Endothelial cell of umbilical vein (primary cell): ENCODE results near the gene GPR176. TPM values are rescaled to one million over a fixed set of nuclear protein-coding genes. Genes with fewer than 3 reads are reported as not detected.

Source experiments
- BruUV-seq: library from RNA; stranded (reverse); fragments of 400-500 nt; replicated peaks from 2 replicates; lab custom pipeline; 2021; lab: Mats Ljungman, UMichigan
- CTCF ChIA-PET: fragments of 300-600, 350-600 bp; sonication (Branson Sonifier 250); formaldehyde crosslinking; loops from one replicate; lab custom pipeline; 2021; ENCODE audit warnings: antibody characterized with exemption, inconsistent platforms; lab: Charles Lee
- POLR2A ChIA-PET: fragments of 300-600, 350-600 bp; sonication (Branson Sonifier 250); formaldehyde crosslinking; loops from one replicate; lab custom pipeline; 2021; ENCODE audit warnings: antibody characterized with exemption, inconsistent platforms; lab: Charles Lee
- DNase-seq: peaks from one replicate; pipeline ENCODE4 v3.0.0-alpha.2; 2011; ENCODE audit warnings: low read depth, low spot score
- FAIRE-seq: peaks from 2 replicates; lab custom pipeline; 2011; peaks lifted over from hg19 to GRCh38; lab: Jason Lieb, UNC
- H2AFZ ChIP-seq: 2 replicates; pipeline ENCODE4 v1.6.0; 2012; ENCODE audit warnings: low read depth, low read length, control low read depth, inconsistent platforms
- H3K27ac ChIP-seq: 2 replicates; pipeline ENCODE4 v1.5.1; 2011; ENCODE audit warnings: low read depth, mild to moderate bottlenecking, control low read depth, low read length, moderate library complexity; ENCODE audit not compliant: insufficient read depth
- H3K27me3 ChIP-seq, 2 experiments: 2 replicates each; pipeline versions ENCODE4 v1.6.0 to v1.6.1; 2011; ENCODE audit warnings: low read length in 2 of 2, mixed read lengths in 1 of 2; ENCODE audit not compliant: control insufficient read depth in 2 of 2, insufficient read depth in 2 of 2
- H3K36me3 ChIP-seq, 2 experiments: 2 replicates in 1 of 2; 3 replicates in 1 of 2; pipeline ENCODE4 v1.5.1; 2011; ENCODE audit warnings: low read length in 2 of 2, mild to moderate bottlenecking in 1 of 2, moderate library complexity in 1 of 2; ENCODE audit not compliant: control insufficient read depth in 2 of 2, insufficient read depth in 2 of 2; ENCODE audit errors: extremely low read depth in 1 of 2
- H3K4me1 ChIP-seq: 3 replicates; pipeline ENCODE4 v1.5.1; 2011; ENCODE audit warnings: mild to moderate bottlenecking, low read length; ENCODE audit not compliant: control insufficient read depth, insufficient read depth; ENCODE audit errors: extremely low read depth
- H3K4me2 ChIP-seq: 2 replicates; pipeline ENCODE4 v1.6.1; 2011; ENCODE audit warnings: low read length, control low read depth, mixed read lengths; ENCODE audit not compliant: insufficient read depth
- H3K4me3 ChIP-seq, 3 experiments: fragments of 200-600 bp in 1 of 3; sonication (generic), shearing (Covaris generic) in 1 of 3; replicated peaks in 1 of 3; 2 replicates each; pipeline ENCODE4 v1.5.1; 2011 to 2016; ENCODE audit warnings: control low read depth in 3 of 3, low read length in 3 of 3, mild to moderate bottlenecking in 2 of 3, inconsistent platforms in 1 of 3, low read depth in 1 of 3, moderate library complexity in 1 of 3; ENCODE audit not compliant: insufficient read depth in 1 of 3
- H3K79me2 ChIP-seq: 2 replicates; pipeline ENCODE4 v1.6.0; 2012; ENCODE audit warnings: low read length, inconsistent platforms; ENCODE audit not compliant: control insufficient read depth, insufficient read depth
- H3K9ac ChIP-seq: replicated peaks from 2 replicates; pipeline ENCODE3; 2011; ENCODE audit warnings: low read length, control low read depth; ENCODE audit not compliant: insufficient read depth; ENCODE audit errors: extremely low read depth
- H3K9me1 ChIP-seq: replicated peaks from 3 replicates; pipeline ENCODE4 v1.6.0; 2011; ENCODE audit warnings: mild to moderate bottlenecking, low read length; ENCODE audit not compliant: control insufficient read depth, insufficient read depth; ENCODE audit errors: extremely low read depth
- H3K9me3 ChIP-seq: replicated peaks from 2 replicates; pipeline ENCODE4 v1.5.1; 2012; ENCODE audit warnings: low read length, inconsistent platforms; ENCODE audit not compliant: control insufficient read depth, insufficient read depth
- H4K20me1 ChIP-seq: replicated peaks from 2 replicates; pipeline ENCODE3; 2011; ENCODE audit warnings: mild to moderate bottlenecking, low read length; ENCODE audit not compliant: control insufficient read depth, insufficient read depth; ENCODE audit errors: extremely low read depth
- CTCF ChIP-seq, 2 donors: IDR thresholded peaks; 1 replicate in 1 of 2; 2 replicates in 1 of 2; pipeline ENCODE4 v1.5.1; 2011; ENCODE audit warnings: low read length in 2 of 2, mild to moderate bottlenecking in 2 of 2, moderate library complexity in 2 of 2, control low read depth in 1 of 2, inconsistent platforms in 1 of 2, low read depth in 1 of 2; ENCODE audit not compliant: insufficient read depth in 1 of 2; ENCODE audit errors: extremely low read depth in 1 of 2
- EZH2 ChIP-seq: IDR thresholded peaks from 2 replicates; pipeline ENCODE4 v1.6.1; 2012; ENCODE audit warnings: borderline replicate concordance, low read depth, mild to moderate bottlenecking, moderate library complexity, low read length, inconsistent platforms; ENCODE audit not compliant: severe bottlenecking
- FOS ChIP-seq: IDR thresholded peaks from 2 replicates; pipeline ENCODE4 v1.6.1; 2011; ENCODE audit warnings: mild to moderate bottlenecking, low read length, moderate library complexity, borderline replicate concordance; ENCODE audit not compliant: insufficient read depth
- GATA2 ChIP-seq: IDR thresholded peaks from 2 replicates; pipeline ENCODE4 v1.7.0; 2011; ENCODE audit warnings: low read depth, mild to moderate bottlenecking, moderate library complexity, mixed read lengths, low read length; ENCODE audit not compliant: insufficient read length, insufficient read depth
- JUN ChIP-seq: IDR thresholded peaks from 2 replicates; pipeline ENCODE4 v1.6.1; 2011; ENCODE audit warnings: borderline replicate concordance, low read depth; ENCODE audit not compliant: insufficient read length, insufficient read depth
- MAX ChIP-seq: IDR thresholded peaks from 2 replicates; pipeline ENCODE4 v1.6.1; 2011; ENCODE audit not compliant: insufficient read depth, insufficient read length
- MYC ChIP-seq: IDR thresholded peaks from one replicate; pipeline ENCODE4 v1.6.1; 2011; ENCODE audit warnings: mild to moderate bottlenecking, low read depth, low read length
- POLR2A ChIP-seq: IDR thresholded peaks from 2 replicates; pipeline ENCODE4 v1.6.1; 2012; ENCODE audit warnings: low read depth, mild to moderate bottlenecking, control low read depth, low read length
- POLR2AphosphoS5 ChIP-seq: IDR thresholded peaks from 2 replicates; pipeline ENCODE4 v1.6.1; 2012; ENCODE audit warnings: low read depth, mild to moderate bottlenecking, control low read depth, low read length, moderate library complexity; ENCODE audit not compliant: insufficient read depth
- dilution Hi-C: fragments of 300-500 bp; cut with MboI; formaldehyde crosslinking; loops from one replicate; pipeline ENCODE4 v1.15.0; 2019; ENCODE audit warnings: low sequenced_read_pairs; ENCODE audit not compliant: extremely low pct_ligation_motif_present
- intact Hi-C: fragments of 100-400 bp; cut with micrococcal nuclease; formaldehyde crosslinking; loops from one replicate; pipeline ENCODE4 v1.10.0; 2022
- polyA plus RNA-seq, 4 experiments: library from polyadenylated mRNA; depleted of rRNA in 3 of 4; stranded (reverse) in 3 of 4; unstranded in 1 of 4; fragments of >200 nt; gene quantifications; 2 replicates each; pipeline versions ENCODE4 v1.2.1 to v1.2.3, GENCODE V29; 2011 to 2012; ENCODE audit warnings: missing spikeins in 1 of 4
- total RNA-seq: library from RNA; stranded (reverse); gene quantifications from 2 replicates; pipeline ENCODE4 v1.2.3, GENCODE V29; 2021

GPR176 gene
- total and polyA plus RNA-seq, 2 donors (not counting 3 experiments of a cell fraction or from before 2014, with no cell fraction given) = 35.3 to 68.7 TPM

- Histone ChIP-seq H3K9me3 (no peaks in the 10 kb centered on the region), H3K4me1 (peaks cover 18% of the 10 kb centered on the region), H3K27me3 (no peaks in the 10 kb centered on the region), H3K4me2 (no peak overlapping the region), H3K79me2 (peaks cover 30% of the 10 kb centered on the region), H2AFZ (no peak overlapping the region), H3K9ac (no peak overlapping the region), H3K4me3 (no peak overlapping the region), H4K20me1 (peaks cover 3% of the 10 kb centered on the region), H3K9me1 (no peaks in the 10 kb centered on the region), H3K36me3 (peaks cover 0 to 3% of the 10 kb centered on the region in 2 experiments), H3K27ac (no peak overlapping the region)
- CTCF ChIA-PET = no interaction called here
- intact Hi-C loops (no loop called here), dilution Hi-C loops (no loop called here)
- FAIRE-seq = no peak
- no peak for DNase-seq
- BruUV-seq = no TSS peak
- TF ChIP-seq GATA2 (no peak), MAX (no peak), POLR2A (no peak), JUN (no peak), POLR2AphosphoS5 (no peak), CTCF (IDR thresholded peaks at IDR 0.05; ENCODE audit: extremely low read depth in 1 of 2, insufficient read depth in 1 of 2, low read depth in 1 of 2, low read length in 2 of 2) (no peak), EZH2 (no peak), FOS (no peak), MYC (no peak)
- POLR2A ChIA-PET = no interaction called here
Observed at GRCh38 chr15:39904115-39904514, 16.0 kb downstream of the GPR176 start.
